Measurements from ENCODE around the gene TSHZ3.

GRCh38 chr19:31342926-31343325, 6.3 kb downstream of the TSHZ3 start:
- TF ChIP-seq CTCF (IDR thresholded peaks at IDR 0.05; ENCODE audit: control extremely low read depth in 1 of 3, insufficient read depth in 1 of 3, low read depth in 1 of 3, low read length in 3 of 3): no peak
- TF ChIP-seq CEBPB (IDR thresholded peaks at IDR 0.05; ENCODE audit: low read depth, low read length): no peak
- no peak for TF ChIP-seq POLR2A (IDR thresholded peaks at IDR 0.05; ENCODE audit: control extremely low read depth in 1 of 2, low read depth in 2 of 2, low read length in 2 of 2)
- TF ChIP-seq TBP (IDR thresholded peaks at IDR 0.05; ENCODE audit: low read depth, low read length): no peak
- TF ChIP-seq EP300 (IDR thresholded peaks at IDR 0.05; ENCODE audit: borderline replicate concordance in 1 of 2, low read depth in 2 of 2, low read length in 2 of 2): no peak
- no peak for TF ChIP-seq CHD2 (IDR thresholded peaks at IDR 0.05; ENCODE audit: low read length)
